ENCODE data around the gene BCL2. TPM values are rescaled to one million over a fixed set of nuclear protein-coding genes. Genes with fewer than 3 reads are reported as not detected.

The BCL2 gene
- total and polyA plus RNA-seq, 9 donors: 13.7 to 43.9 (median 35.7) TPM

DNA sequence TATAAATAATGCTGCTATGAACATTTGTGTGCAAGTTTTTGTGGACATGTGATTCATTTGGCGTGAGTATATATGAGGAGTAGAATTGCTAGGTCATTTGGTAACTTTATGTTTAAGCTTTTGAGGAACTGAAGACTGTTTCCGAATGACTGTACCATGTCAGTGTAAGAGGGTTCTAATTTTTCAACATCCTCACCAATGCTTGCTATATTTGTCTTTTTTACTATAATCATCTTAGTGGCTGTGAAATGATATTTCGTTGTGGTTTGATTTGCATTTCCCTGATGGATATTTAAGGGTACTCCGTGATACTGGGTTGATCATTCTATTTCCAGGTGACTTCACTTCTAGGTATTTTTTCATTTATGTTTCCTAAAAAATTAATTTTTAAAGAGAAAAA is 241.1 kb downstream of the BCL2 start:
- 90 to 96% (median 93%) methylated on average over 4 of the region's 4 CpGs for WGBS, 3 donors
- no peak for DNase-seq
- H3K27me3 ChIP-seq: no peaks in the 10 kb centered on the region
- TF ChIP-seq POLR2A (IDR thresholded peaks at IDR 0.05): no peak
- no peak for TF ChIP-seq EP300 (IDR thresholded peaks at IDR 0.05)
- TF ChIP-seq, protein P1, sequence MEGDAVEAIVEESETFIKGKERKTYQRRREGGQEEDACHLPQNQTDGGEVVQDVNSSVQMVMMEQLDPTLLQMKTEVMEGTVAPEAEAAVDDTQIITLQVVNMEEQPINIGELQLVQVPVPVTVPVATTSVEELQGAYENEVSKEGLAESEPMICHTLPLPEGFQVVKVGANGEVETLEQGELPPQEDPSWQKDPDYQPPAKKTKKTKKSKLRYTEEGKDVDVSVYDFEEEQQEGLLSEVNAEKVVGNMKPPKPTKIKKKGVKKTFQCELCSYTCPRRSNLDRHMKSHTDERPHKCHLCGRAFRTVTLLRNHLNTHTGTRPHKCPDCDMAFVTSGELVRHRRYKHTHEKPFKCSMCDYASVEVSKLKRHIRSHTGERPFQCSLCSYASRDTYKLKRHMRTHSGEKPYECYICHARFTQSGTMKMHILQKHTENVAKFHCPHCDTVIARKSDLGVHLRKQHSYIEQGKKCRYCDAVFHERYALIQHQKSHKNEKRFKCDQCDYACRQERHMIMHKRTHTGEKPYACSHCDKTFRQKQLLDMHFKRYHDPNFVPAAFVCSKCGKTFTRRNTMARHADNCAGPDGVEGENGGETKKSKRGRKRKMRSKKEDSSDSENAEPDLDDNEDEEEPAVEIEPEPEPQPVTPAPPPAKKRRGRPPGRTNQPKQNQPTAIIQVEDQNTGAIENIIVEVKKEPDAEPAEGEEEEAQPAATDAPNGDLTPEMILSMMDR (IDR thresholded peaks at IDR 0.05): no peak
- H3K9me3 ChIP-seq: no peaks in the 10 kb centered on the region
- H3K27ac ChIP-seq: no peak overlapping the region
- no peaks in the 10 kb centered on the region for H3K36me3 ChIP-seq
- H3K4me1 ChIP-seq (ENCODE audit: insufficient read depth): no peaks in the 10 kb centered on the region
- no peak overlapping the region for H3K4me3 ChIP-seq
- intact Hi-C loops (cut with DNase I): no loop called here

DNA sequence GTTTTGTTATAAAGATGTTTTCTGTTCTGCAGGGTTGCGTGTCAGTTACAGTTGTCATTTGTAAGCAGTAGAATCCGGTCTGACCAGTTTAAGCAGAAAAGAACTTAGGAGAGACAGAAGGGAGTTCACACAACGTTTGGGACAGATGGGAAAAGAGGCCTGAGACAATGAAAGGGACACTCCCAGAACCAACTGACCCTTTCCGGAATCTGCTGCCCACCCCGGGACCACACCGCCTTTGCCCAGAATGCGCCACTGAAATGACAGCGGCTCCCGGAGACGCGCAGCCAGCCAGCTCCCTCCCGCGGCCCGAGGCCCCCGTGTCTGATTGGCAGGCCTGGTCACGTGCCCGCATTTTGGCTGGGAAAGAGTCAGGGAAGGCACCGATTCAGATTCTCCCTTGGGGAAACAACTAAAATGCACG is 244.6 kb downstream of the BCL2 start:
- TF ChIP-seq POLR2A (IDR thresholded peaks at IDR 0.05) (no peak), EP300 (IDR thresholded peaks at IDR 0.05) (no peak)
- TF ChIP-seq, protein P1 (IDR thresholded peaks at IDR 0.05): no peak
- H3K27me3 ChIP-seq: no peaks in the 10 kb centered on the region
- no peaks in the 10 kb centered on the region for H3K36me3 ChIP-seq
- H3K4me1 ChIP-seq (ENCODE audit: insufficient read depth): no peaks in the 10 kb centered on the region
- peak overlapping the region; percentile 31 for H3K4me3 ChIP-seq
- intact Hi-C loops (cut with DNase I): no loop called here
- DNase-seq: peak; percentile 20 to 54 (median 30)
- no peaks in the 10 kb centered on the region for H3K9me3 ChIP-seq
- no peak overlapping the region for H3K27ac ChIP-seq
- WGBS, 3 donors: 14 to 25% (median 19%) methylated on average over 19 of the region's 19 CpGs

DNA sequence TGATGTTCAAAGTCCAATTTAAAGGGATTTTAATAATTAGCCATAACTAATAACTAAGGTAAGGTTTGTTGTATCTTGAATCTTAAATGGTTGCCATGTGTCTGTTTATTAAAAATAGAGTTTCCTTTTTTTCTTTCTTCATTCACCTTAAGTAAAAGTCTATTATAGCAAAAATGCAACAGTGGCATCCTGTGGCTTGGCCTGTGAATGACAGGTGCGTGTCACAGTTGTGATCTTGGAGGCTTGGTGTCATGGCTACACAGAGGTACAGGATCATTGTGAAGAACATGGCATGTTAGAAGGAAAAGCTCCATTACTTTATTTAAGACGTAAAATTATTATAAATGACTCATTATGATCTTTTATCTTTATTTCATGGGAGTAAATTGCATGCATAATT is 246.1 kb downstream of the BCL2 start:
- no peaks in the 10 kb centered on the region for H3K36me3 ChIP-seq
- TF ChIP-seq, protein P1 (IDR thresholded peaks at IDR 0.05): no peak
- DNase-seq: no peak
- no peaks in the 10 kb centered on the region for H3K27me3 ChIP-seq
- H3K4me3 ChIP-seq: no peak overlapping the region
- no peak overlapping the region for H3K27ac ChIP-seq
- H3K4me1 ChIP-seq (ENCODE audit: insufficient read depth): no peaks in the 10 kb centered on the region
- 89 to 94% (median 92%) methylated on average over 2 of the region's 2 CpGs for WGBS, 3 donors
- no peaks in the 10 kb centered on the region for H3K9me3 ChIP-seq
- intact Hi-C loops (cut with DNase I): no loop called here

Small RNAs within 50 kb of the gene (small RNA-seq; reads per million reads assigned to genes)
- gene AC022726.1: not detected

Other genes starting within 250 kb of the BCL2 start
- gene KDSR, start 47.4 kb upstream of the BCL2 start, total RNA-seq: 10 to 100 TPM; 25.8 to 70.1 (median 62.6) TPM
- 10 to 100 TPM; 27.8 to 52.3 TPM for gene KDSR, start 47.4 kb upstream of the BCL2 start, polyA plus RNA-seq
- gene VPS4B, start 102.7 kb upstream of the BCL2 start, total RNA-seq: 10 to 100 TPM; 20.7 to 43.4 (median 36.2) TPM
- gene VPS4B, start 102.7 kb upstream of the BCL2 start, polyA plus RNA-seq: 10 to 100 TPM; 18.6 to 27.5 TPM
- gene SERPINB5, start 157.2 kb upstream of the BCL2 start, total RNA-seq: under 1 TPM in 2 of 7 donors, not detected in 5; 0.23 to 0.31 TPM
- under 1 TPM in 1 of 2 donors, not detected in 1; 0.02 TPM for gene SERPINB5, start 157.2 kb upstream of the BCL2 start, polyA plus RNA-seq
- gene SERPINB12, start 222.6 kb upstream of the BCL2 start, total RNA-seq: not detected
- not detected for gene SERPINB12, start 222.6 kb upstream of the BCL2 start, polyA plus RNA-seq

Measured in ovary (tissue), 9 donors.